Spleen (tissue), 7 donors: ENCODE measurements around the gene CYP27C1.

Experiments
- CTCF ChIP-seq, 11 experiments: fragments of 200-600 bp in 7 of 11; fragments of 450-650 bp in 4 of 11; sonication (generic) in 4 of 11; IDR thresholded peaks in 8 of 11; conservative IDR thresholded peaks in 3 of 11; 1 replicate in 7 of 11; 2 replicates in 4 of 11; pipeline versions ENCODE4 v1.4.0 to v1.8.0; 2016 to 2021; ENCODE audit warnings: antibody characterized with exemption in 11 of 11, inconsistent platforms in 4 of 11, mild to moderate bottlenecking in 1 of 11
- POLR2A ChIP-seq, 3 donors: fragments of 450-650 bp; IDR thresholded peaks; one replicate each; pipeline ENCODE4 v1.5.1; 2017; ENCODE audit warnings: antibody characterized with exemption in 3 of 3, mild to moderate bottlenecking in 1 of 3
- POLR2AphosphoS5 ChIP-seq, 3 donors: sonication (generic); formaldehyde crosslinking; IDR thresholded peaks; one replicate each; pipeline ENCODE4 v1.5.1; 2017; ENCODE audit warnings: antibody characterized with exemption in 3 of 3
- donor health status: DM: no; HTN: no; CAD: no; lungs with moderate emphysema.
- donor health status: DM: no; HTN: no; CAD: no.
- donor health status: DM: no; HTN: no; CAD: no.

GRCh38 chr2:127235082-127235702 is 15.1 kb upstream of the CYP27C1 start:
- no peak for TF ChIP-seq CTCF (IDR thresholded peaks at IDR 0.05 in 8 of 11, conservative IDR thresholded peaks at IDR 0.05 in 3 of 11)
- no peak for TF ChIP-seq POLR2AphosphoS5 (IDR thresholded peaks at IDR 0.05)
- TF ChIP-seq POLR2A (IDR thresholded peaks at IDR 0.05): no peak
